GM18526 (cell line): ENCODE measurements around the gene LEPROT.

Source experiments
- POLR2A ChIP-seq: IDR thresholded peaks from 3 replicates; pipeline ENCODE4 v1.6.1; 2011; ENCODE audit not compliant: insufficient read length; ENCODE audit errors: extremely low read depth

Gene LEPROT

DNA sequence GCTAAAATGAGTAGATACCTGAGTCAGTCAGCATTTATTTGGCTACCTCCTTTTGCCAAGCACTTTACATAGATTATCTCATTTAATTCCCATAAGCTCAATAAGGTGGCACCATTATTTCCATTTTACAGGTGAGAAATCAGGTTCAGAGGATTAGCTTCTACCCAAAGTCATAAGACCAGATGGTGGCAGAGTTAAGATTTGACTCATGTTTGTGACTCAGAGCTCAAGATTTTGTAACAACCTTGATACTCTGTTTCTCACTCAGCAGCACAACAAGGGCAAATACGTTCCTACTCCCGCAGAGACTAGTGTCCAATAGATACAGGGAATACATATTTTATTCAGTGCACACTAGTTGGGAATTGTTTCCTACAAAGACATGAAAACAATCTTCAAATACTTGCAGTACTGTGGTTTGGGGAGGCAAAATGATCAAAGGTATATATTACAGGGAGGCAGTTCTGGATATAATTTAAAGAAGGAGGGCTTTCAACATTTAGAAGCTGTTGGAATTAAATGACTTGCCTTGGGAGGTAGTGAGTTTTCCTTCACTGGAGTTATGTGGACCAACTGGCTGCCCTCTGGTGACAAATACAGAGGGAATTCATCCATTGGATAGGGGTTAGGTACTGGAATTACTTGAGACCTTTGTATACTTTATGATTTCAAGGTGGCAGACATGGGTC lies 3.6 kb downstream of the LEPROT start:
- TF ChIP-seq POLR2A, result no peak

DNA sequence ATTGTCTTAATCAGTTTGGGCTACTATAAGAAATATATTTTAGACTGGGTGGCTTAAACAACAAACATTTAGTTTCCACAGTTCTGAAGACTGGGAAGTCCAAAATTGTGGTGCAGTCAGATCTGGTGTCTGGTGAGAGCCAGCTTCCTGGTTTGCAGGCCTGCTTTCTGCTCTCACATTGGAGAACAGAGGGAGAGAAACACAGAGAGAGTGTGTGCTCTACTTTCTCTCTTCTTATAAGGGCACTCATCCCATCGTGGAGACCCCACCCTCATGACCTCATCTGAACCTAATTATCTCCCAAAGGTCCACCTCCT lies 4.1 kb downstream of the LEPROT start:
- no peak for TF ChIP-seq POLR2A

DNA sequence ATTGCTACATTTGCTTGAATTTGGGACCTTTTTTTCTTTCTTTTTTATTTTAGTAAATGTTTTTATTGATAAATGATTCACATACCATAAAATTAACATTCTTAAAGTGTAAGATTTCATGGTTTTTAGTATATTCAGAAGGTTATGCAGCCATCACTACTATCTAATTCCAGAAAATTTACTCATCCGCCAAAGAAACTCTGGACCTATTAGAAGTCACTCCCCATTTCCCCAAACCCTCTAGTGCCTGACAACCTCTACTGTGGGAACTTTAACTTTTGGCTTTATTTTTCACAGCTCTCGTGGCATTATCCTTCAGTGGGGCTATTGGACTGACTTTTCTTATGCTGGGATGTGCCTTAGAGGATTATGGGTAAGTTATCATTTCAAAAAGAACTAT lies 4.5 kb downstream of the LEPROT start:
- TF ChIP-seq POLR2A, result no peak

DNA sequence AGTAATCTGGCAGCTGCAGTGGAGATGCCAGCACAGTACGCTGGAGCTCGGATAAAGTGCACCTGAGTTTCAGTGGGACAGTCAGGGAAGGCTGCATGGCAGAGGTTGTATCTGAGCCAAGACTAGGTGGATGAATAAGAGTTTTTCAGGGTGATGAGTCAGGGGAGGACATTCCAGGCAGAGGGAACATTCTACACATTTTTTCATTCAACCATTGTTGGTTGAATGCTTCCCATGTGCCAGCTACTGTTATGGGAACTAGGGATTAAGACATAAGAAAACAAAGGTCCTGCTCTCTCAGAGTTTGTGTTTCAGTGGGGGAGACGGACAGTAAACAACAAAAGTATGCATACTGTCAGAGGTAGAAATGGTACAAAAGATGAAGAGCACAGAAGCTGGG lies 5.2 kb downstream of the LEPROT start:
- no peak for TF ChIP-seq POLR2A

DNA sequence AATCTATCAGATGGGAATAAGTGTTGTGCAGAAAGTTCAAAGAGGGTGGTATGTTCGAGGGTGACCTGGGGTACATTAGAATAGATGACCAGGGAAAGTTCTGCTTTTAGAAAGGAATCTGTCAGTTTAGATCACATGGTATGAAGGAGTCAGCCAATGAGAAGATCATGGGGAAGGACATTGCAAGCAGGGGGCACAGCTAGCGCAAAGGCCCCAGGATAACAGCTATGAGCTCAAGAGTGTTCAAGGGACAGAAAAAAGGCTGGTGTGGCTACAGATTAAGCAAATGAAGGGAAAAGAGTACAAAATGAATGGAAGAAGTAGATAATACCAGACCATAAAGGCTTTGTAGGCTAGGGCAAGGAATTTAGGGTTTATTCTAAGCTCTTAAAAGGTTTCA lies 8.6 kb downstream of the LEPROT start:
- TF ChIP-seq POLR2A, result no peak

DNA sequence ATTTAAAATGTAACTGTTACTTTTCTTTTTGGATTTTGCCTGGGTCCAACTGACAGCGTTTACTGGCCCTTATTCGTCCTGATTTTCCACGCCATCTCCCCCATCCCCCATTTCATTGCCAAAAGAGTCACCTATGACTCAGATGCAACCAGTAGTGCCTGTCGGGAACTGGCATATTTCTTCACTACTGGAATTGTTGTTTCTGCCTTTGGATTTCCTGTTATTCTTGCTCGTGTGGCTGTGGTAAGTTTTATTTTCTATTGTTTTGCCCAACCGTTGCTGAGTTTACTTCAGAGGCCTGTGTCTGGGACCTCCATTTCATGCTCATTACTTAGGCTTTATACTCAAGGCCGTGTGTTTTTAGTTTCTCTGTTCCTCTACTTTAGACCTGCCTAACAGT lies 9.3 kb downstream of the LEPROT start:
- TF ChIP-seq POLR2A, result no peak

DNA sequence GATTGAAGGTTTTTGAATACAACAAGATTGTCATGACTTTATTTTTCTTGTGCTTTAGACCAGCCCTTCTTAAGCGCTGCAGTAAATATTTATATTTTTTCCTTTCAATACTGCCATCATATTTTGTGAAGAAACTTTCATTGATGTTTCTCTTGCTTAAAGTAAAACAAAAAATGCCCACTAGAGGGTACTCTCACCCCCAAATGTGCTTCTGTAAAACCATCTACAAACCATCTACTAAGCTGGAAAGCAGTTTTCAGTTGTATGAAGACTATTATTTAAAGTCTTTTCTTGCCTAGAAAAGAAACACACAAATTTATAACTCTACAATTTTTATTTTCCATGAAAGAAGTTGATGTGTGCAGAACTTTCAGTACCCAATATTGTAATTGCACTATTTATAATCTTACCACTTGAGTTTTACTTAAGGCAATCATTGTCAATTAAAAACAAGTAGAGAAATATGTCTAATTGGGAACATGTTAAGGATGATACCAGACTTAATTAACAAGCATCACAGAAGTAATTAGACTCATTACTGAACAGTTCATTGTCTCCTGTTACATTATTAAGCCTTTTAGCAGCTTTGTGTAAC lies 10.7 kb downstream of the LEPROT start:
- no peak for TF ChIP-seq POLR2A

DNA sequence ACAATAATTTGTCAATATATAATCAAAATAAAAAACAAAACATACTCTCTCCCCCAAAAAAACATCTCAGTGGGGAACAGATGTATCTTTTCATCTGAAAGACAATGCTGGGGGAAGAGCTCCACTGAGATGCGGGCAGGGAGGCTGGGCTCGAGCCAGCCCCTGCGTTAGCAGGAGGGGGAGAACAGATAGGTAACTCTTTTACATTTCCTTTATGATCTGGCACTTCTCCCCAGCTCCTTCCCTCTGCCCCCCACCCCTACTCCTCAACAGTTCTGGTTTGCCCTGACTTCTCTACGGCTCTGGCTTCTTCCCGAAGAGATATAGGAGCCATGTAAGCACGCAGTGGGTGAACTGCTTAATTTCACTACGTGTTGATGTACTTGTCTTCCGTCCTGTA lies 12.4 kb downstream of the LEPROT start:
- TF ChIP-seq POLR2A, result no peak

DNA sequence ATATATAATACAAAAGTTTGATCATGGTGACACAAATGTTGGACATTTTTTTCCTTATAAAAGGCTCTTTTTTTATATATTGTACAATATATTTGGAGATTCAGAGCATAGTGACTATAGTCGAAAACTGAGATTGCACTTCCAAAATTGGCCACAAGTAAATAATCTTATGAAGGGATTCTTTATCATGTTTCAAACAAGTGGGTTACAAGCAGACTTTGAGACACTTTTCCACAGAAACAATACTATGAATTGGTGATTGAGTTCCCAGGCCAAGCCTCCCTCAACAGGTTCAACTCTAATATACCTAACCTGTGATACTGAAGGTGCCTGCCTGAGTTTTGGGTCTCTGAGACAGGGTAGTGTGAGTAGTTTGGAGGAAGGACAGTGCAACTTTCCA lies 13.8 kb downstream of the LEPROT start:
- TF ChIP-seq POLR2A, result no peak

DNA sequence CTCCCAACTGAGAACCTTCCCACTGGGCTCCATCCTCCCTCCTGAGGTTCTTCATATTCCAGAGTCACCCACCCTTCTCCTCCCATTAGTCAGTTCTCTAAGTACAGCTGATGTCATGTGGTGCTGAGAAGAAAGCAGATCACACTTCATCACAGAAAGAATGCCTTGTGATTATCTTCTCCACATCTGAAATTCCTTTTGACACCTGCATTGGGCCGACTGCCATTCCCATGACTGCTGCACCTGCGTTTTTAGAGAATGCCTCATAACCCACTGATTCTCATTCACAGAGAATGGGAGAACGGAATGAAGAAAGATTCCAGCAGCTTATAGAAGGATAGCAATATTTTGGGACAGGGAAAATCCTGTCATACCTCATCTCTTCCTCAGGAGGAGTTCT lies 14.3 kb downstream of the LEPROT start:
- no peak for TF ChIP-seq POLR2A

DNA sequence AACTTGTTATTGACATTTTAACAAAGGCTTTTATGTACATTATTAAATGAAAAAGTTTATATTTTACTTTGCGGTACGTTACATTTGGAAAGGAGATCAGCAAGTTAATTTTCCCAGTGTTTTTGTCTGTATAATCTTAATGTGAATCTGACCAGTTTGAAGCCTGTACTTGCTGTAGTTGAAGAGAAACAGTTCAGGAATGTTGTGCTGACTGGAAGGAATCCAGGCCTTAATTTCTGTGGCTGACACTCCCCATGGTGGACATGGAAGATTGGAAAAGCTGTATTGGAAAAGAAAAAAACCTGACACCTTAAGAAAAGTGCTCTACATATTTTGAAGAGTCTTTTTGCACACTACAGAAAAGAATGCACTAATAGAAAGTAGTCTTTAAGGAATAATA lies 15.5 kb downstream of the LEPROT start:
- no peak for TF ChIP-seq POLR2A

DNA sequence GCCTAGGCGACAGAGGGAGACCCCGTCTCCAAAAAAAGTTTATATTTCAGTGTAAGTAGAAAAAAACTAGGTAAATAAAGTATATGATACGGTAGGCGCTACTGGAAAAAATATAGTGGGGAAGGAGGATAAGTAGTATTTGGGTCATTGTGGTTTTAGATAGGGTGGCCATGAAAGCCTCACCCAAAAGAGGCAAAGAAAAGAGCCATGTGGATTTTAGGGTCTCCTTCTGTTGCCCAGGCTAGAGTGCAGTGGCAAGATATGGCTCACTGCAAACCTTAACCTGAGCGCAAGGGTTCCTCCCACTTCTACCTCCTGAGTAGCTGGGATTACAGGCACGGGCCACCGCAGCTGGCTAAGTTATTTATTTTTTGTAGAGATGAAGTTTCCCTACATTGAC lies 17.1 kb downstream of the LEPROT start:
- no peak for TF ChIP-seq POLR2A

DNA sequence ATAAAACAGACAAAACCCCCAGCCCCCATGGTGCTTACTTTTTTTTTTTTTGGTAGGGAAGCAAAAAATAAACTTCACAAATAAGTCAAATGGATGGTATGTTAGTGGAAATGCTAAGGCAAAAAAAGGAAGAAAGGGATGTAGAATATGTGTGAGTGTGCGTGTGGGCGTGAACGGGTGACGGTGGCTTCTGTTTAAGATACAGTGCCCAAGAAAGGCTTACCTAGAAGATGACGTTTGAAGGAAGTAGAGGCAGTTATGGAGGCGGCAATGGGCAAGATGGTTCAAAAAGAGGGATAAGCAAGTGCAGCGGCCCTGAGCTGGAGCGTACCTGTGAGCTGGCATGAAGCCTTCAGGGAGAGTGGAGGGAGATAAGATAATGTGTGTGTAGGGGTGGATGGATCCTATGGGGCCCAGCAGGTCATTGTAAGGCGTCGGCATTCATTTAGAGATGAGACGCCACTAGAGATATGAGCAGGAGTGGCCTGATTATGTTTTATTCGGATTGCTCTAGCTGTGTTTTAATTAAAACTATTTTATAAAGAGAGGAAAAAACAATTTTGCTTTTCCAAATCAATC lies 19.9 kb downstream of the LEPROT start:
- no peak for TF ChIP-seq POLR2A

DNA sequence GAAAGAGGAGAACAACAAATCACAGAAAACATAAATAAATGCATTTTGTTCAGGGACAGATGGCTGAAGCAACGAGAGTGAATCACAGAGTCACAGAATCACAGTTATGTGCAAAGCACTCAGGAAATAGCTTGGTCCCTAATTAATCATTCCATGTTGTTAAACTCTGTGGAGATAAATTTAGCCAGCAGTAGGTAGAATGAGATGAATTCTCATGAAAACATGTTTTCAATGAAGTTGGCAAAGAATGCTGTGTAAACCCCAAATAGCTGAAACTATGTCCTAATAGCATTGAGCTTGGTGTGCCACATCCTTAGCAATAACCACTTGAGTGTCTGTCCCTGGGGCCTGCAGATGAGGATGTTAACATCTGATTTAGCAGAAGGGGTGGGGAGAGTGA lies 20.4 kb downstream of the LEPROT start:
- no peak for TF ChIP-seq POLR2A

DNA sequence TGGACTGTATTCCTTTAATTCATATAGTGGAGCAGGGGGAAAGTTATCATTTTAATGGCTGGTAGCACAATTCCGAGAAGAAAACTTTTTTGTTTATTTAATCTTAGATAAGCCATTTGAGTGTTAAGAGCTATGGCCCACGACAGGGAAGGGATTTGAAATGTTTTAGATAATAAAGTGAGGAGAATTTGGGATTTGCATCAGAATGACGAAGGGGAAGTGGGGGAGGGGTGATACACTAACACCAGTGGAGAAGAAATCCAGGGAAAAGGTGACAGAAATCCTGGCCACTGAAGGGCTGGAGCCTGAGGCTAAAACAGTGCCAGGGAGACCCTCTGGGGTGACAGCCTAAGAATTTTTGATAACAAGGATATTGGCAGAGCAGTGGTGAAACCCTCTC lies 21.0 kb downstream of the LEPROT start:
- TF ChIP-seq POLR2A, result no peak

DNA sequence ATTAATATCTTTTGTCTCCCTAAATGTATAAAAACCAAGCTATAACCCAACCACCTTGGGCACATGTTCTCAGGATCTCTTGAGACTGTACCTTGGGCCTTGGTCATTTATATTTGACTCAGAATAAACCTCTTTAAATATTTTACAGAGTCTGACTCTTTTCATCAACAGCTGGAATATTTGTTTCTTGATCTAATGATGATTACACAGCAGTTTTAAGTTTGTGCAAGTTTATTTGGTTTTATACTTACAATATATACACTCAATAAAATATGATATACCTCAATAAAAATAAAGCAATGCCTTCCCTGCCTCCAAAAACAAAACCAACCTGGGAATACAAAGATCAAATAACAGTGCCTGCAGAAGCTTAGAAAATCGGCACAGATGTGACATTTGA lies 22.0 kb downstream of the LEPROT start:
- no peak for TF ChIP-seq POLR2A

DNA sequence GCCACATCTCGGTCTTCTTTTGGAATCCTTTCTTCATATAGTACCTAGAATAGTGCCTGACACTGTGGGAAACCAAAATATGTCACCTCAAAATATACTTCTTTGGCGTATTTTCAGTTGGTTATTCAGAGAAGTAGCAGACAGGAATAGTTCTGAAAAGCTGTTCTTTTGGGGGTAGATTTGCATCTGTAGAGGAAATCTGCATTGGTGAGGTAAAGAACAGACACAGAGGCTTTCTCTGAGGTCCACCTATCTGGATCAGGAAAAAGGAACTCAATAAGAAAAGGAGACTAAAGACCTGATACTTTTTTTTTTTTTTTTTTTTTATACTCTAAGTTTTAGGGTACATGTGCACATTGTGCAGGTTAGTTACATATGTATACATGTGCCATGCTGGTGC lies 23.2 kb downstream of the LEPROT start:
- no peak for TF ChIP-seq POLR2A
